Measurements from ENCODE around the gene ARHGEF12.

DNA sequence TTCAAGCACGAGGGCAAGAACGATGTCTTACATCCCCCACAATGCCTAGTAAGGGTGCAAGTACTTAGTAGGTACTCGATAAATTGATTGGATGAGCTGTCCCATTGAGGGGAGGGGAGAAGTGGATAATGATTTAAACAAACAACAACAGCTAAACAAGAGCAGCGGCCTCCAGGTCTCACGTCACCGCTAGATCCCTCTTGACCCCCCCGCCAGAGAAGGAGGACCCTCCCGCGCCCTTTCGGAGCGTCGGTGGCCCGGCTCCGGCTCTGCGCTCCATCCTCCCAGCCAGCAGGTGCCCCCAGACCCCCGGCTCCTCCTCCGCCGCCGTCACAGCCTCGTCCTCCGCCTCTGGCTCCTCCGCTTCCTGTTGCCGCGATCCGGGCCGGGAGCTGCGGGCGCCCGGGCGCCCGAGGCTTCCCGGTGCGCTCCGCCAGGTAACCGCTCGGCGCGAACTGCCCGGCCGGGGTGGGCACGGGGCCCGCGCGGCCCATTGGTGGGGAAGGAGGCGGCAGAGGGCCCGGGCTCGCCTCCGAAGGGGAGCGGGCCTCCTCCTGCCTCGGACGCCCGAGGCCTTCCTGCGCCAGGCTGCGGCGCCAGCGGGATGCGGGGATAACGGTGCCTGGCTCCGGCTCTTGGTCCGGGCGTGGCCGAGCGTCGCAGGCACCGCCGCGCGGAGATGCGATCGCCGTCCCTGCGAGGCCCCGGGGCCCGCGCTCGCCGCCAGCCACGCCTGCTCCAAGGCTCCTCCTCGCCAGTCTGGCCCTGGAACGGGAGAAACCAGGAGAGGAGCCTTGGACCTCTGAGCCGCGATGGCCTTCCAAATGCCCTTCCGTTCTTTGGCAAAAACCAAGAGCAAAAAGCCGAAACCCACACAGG, 11.0 kb upstream of the ARHGEF12 start, which contains the start of gene TLCD5:
- no peak for TF ChIP-seq EZH2 (IDR thresholded peaks at IDR 0.05; ENCODE audit: borderline replicate concordance, low read depth, low read length, poor library complexity, severe bottlenecking)
- TF ChIP-seq, protein P1, sequence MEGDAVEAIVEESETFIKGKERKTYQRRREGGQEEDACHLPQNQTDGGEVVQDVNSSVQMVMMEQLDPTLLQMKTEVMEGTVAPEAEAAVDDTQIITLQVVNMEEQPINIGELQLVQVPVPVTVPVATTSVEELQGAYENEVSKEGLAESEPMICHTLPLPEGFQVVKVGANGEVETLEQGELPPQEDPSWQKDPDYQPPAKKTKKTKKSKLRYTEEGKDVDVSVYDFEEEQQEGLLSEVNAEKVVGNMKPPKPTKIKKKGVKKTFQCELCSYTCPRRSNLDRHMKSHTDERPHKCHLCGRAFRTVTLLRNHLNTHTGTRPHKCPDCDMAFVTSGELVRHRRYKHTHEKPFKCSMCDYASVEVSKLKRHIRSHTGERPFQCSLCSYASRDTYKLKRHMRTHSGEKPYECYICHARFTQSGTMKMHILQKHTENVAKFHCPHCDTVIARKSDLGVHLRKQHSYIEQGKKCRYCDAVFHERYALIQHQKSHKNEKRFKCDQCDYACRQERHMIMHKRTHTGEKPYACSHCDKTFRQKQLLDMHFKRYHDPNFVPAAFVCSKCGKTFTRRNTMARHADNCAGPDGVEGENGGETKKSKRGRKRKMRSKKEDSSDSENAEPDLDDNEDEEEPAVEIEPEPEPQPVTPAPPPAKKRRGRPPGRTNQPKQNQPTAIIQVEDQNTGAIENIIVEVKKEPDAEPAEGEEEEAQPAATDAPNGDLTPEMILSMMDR (conservative IDR thresholded peaks at IDR 0.05; ENCODE audit: low read depth, low read length): peak; percentile 51
